MM.1S (cell line): ENCODE results near the gene FYCO1.

Source experiments
- DNase-seq: peaks from one replicate; pipeline ENCODE4 v3.0.0-alpha.2; 2015
- H2AFZ ChIP-seq: fragments of 300-600 bp; sonication (generic); 2 replicates; pipeline ENCODE4 v1.6.0; 2016; ENCODE audit warnings: antibody characterized with exemption, low read length
- H3F3A ChIP-seq: fragments of 300-600 bp; sonication (generic); 2 replicates; pipeline ENCODE4 v1.6.1; 2016; ENCODE audit warnings: mild to moderate bottlenecking, antibody characterized with exemption, low read length, moderate library complexity, mixed read lengths; ENCODE audit not compliant: insufficient read depth
- H3K27ac ChIP-seq: fragments of 300-600 bp; sonication (generic); 2 replicates; pipeline ENCODE4 v1.5.1; 2016; ENCODE audit warnings: mild to moderate bottlenecking, low read length
- H3K27me3 ChIP-seq: fragments of 300-600 bp; sonication (generic); replicated peaks from 2 replicates; pipeline ENCODE4 v1.6.0; 2016; ENCODE audit warnings: low read length; ENCODE audit not compliant: insufficient read depth
- H3K36me3 ChIP-seq: fragments of 300-600 bp; sonication (generic); replicated peaks from 2 replicates; pipeline ENCODE4 v1.6.1; 2016; ENCODE audit warnings: mild to moderate bottlenecking, low read length, mixed read lengths; ENCODE audit not compliant: insufficient read depth
- H3K4me1 ChIP-seq: fragments of 300-600 bp; sonication (generic); 2 replicates; pipeline ENCODE4 v1.6.1; 2016; ENCODE audit warnings: low read length, mixed read lengths
- H3K4me2 ChIP-seq: fragments of 300-600 bp; sonication (generic); 2 replicates; pipeline ENCODE4 v1.6.0; 2016; ENCODE audit warnings: low read depth, low read length
- H3K4me3 ChIP-seq: fragments of 300-600 bp; sonication (generic); 2 replicates; pipeline ENCODE4 v1.5.1; 2016; ENCODE audit warnings: low read length, mixed read lengths
- H3K79me2 ChIP-seq: fragments of 300-600 bp; sonication (generic); 2 replicates; pipeline ENCODE4 v1.6.1; 2016; ENCODE audit warnings: mixed run types, low read length, mixed read lengths
- H3K9ac ChIP-seq: fragments of 300-600 bp; sonication (generic); 2 replicates; pipeline ENCODE4 v1.6.1; 2016; ENCODE audit warnings: low read length, mixed read lengths
- H3K9me2 ChIP-seq: fragments of 300-600 bp; sonication (generic); replicated peaks from 2 replicates; pipeline ENCODE4 v1.6.1; 2016; ENCODE audit warnings: mild to moderate bottlenecking, low read length, mixed read lengths; ENCODE audit not compliant: insufficient read depth
- H3K9me3 ChIP-seq: fragments of 300-600 bp; sonication (generic); replicated peaks from 2 replicates; pipeline ENCODE4 v1.6.1; 2016; ENCODE audit warnings: mild to moderate bottlenecking, low read length, mixed read lengths; ENCODE audit not compliant: insufficient read depth
- H4K20me1 ChIP-seq: fragments of 300-600 bp; sonication (generic); 2 replicates; pipeline ENCODE4 v1.6.1; 2016; ENCODE audit warnings: mild to moderate bottlenecking, low read length, moderate library complexity, mixed read lengths; ENCODE audit not compliant: insufficient read depth
- EZH2 ChIP-seq: fragments of 300-600 bp; sonication (generic); optimal IDR thresholded peaks from 2 replicates; pipeline ENCODE3; 2017; ENCODE audit warnings: low read depth, mild to moderate bottlenecking, antibody characterized with exemption, low read length, mixed read lengths
- EZH2phosphoT487 ChIP-seq: fragments of 300-600 bp; sonication (generic); IDR thresholded peaks from 2 replicates; pipeline ENCODE4 v1.6.1; 2018; ENCODE audit warnings: antibody characterized with exemption, low read length
- TF ChIP-seq, protein P1 (sequence below): fragments of 300-600 bp; sonication (generic); IDR thresholded peaks from 2 replicates; pipeline ENCODE4 v1.5.1; 2016; ENCODE audit warnings: antibody characterized with exemption, low read length, mixed read lengths

Gene FYCO1

DNA sequence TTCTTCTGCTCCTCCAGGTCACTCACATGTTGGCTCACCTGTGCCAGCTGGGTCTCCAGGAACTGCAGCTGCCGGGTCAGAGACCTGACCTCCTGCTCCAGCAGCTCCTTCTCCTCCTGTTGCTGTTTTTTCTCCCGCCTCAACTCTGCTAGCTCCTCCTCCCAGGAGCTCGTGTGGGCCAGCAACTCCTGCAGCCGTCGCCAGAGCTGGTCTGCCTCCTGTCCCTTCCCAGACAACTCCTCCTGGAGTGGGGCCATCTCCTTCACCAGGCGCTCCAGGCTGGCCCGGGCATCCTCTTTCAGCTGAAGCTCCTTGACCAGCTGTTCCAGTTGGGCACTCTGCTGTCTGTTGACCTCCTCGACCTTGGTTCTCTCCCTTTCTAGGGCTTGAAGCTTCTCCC, 27.9 kb downstream of the FYCO1 start:
- no peak overlapping the region for H3K27ac ChIP-seq
- no peaks in the 10 kb centered on the region for H3K9me3 ChIP-seq
- H2AFZ ChIP-seq, result no peak overlapping the region
- H3K9ac ChIP-seq, result no peak overlapping the region
- H3K9me2 ChIP-seq, result no peaks in the 10 kb centered on the region
- no peaks in the 10 kb centered on the region for H4K20me1 ChIP-seq
- H3K79me2 ChIP-seq, result no peaks in the 10 kb centered on the region
- H3K27me3 ChIP-seq, result no peaks in the 10 kb centered on the region
- 0 out of 2 replicates have a peak, but pooled peaks cover 8% of the 10 kb centered on the region for H3F3A ChIP-seq
- H3K4me3 ChIP-seq, result no peak overlapping the region
- H3K4me1 ChIP-seq, result peaks cover 20% of the 10 kb centered on the region
- TF ChIP-seq, protein P1, sequence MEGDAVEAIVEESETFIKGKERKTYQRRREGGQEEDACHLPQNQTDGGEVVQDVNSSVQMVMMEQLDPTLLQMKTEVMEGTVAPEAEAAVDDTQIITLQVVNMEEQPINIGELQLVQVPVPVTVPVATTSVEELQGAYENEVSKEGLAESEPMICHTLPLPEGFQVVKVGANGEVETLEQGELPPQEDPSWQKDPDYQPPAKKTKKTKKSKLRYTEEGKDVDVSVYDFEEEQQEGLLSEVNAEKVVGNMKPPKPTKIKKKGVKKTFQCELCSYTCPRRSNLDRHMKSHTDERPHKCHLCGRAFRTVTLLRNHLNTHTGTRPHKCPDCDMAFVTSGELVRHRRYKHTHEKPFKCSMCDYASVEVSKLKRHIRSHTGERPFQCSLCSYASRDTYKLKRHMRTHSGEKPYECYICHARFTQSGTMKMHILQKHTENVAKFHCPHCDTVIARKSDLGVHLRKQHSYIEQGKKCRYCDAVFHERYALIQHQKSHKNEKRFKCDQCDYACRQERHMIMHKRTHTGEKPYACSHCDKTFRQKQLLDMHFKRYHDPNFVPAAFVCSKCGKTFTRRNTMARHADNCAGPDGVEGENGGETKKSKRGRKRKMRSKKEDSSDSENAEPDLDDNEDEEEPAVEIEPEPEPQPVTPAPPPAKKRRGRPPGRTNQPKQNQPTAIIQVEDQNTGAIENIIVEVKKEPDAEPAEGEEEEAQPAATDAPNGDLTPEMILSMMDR, result no peak
- TF ChIP-seq EZH2 (no peak), EZH2phosphoT487 (no peak)
- H3K36me3 ChIP-seq, result no peaks in the 10 kb centered on the region
- no peak overlapping the region for H3K4me2 ChIP-seq
- DNase-seq, result no peak

DNA sequence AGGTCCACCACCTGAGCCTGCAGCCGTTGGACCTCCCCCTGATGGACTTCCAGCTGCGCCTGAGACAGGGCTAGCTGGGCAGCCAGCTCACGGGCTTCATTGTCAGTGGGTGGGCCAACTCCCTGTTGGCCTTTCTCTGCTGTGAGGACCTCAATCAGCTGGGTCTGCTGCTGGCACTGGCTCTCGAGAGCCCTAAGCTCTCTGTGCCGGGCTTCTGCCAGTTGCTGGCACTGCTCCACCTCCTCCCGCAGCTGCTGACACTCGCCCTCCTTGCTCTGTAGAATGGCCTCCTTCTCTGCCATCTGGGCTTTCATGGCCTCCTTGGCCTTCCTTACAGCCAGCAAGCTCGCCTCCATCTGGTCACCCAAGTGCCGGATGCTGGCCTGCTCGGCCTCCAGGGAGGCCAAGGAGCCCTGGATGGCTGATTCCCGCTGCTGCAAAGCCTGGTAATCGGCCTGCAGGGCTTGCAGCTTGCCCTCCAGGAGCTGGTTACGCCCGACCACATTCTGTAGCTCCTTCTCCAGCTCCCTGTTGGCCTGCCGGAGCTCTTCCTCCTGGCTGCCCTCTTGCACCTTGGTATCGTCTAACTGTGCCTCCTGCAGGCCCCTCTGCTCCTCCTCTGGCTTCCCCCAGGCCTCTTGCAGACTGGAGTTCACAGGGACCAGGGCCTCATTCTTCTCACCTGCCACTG, 28.5 kb downstream of the FYCO1 start:
- H3K9me2 ChIP-seq, result no peaks in the 10 kb centered on the region
- no peak overlapping the region for H3K27ac ChIP-seq
- TF ChIP-seq EZH2 (no peak), EZH2phosphoT487 (no peak)
- peaks cover 21% of the 10 kb centered on the region for H3K4me1 ChIP-seq
- no peaks in the 10 kb centered on the region for H4K20me1 ChIP-seq
- no peaks in the 10 kb centered on the region for H3K27me3 ChIP-seq
- 0 out of 2 replicates have a peak, but pooled peaks cover 3% of the 10 kb centered on the region for H3F3A ChIP-seq
- no peak overlapping the region for H3K9ac ChIP-seq
- no peak for DNase-seq
- no peak overlapping the region for H3K4me3 ChIP-seq
- no peaks in the 10 kb centered on the region for H3K79me2 ChIP-seq
- H3K9me3 ChIP-seq, result no peaks in the 10 kb centered on the region
- H2AFZ ChIP-seq, result no peak overlapping the region
- no peak overlapping the region for H3K4me2 ChIP-seq
- H3K36me3 ChIP-seq, result no peaks in the 10 kb centered on the region

DNA sequence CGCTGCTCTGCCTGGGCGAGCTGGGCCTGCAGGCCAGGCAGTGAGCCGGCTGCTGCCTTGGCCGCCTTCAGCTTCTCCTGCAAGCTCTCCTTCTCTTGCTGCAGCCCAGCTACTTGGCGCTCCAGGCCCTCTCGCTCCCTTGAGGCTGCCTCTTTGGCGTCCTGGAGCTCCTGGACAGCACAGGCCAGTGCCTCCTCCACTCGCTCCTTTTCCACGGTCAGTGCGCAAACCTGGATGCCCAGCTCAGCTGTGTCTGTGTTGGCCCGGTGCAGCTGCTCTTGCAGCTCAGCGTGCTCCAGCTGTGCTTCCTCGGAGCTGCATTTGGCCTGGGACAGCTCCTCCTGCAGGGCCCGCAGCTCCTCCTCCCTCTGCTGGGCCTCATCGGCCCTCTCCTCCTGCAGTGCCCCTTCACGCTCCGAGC, 29.2 kb downstream of the FYCO1 start:
- 0 out of 2 replicates have a peak, but pooled peaks cover 2% of the 10 kb centered on the region for H3F3A ChIP-seq
- no peaks in the 10 kb centered on the region for H3K36me3 ChIP-seq
- no peak for DNase-seq
- no peak overlapping the region for H3K4me2 ChIP-seq
- TF ChIP-seq EZH2, result no peak
- H3K4me3 ChIP-seq, result no peak overlapping the region
- no peaks in the 10 kb centered on the region for H3K79me2 ChIP-seq
- H3K9ac ChIP-seq, result no peak overlapping the region
- peaks cover 20% of the 10 kb centered on the region for H3K4me1 ChIP-seq
- no peak overlapping the region for H2AFZ ChIP-seq
- H3K9me3 ChIP-seq, result no peaks in the 10 kb centered on the region
- H3K27ac ChIP-seq, result no peak overlapping the region
- no peaks in the 10 kb centered on the region for H4K20me1 ChIP-seq
- no peaks in the 10 kb centered on the region for H3K9me2 ChIP-seq
- H3K27me3 ChIP-seq, result no peaks in the 10 kb centered on the region

DNA sequence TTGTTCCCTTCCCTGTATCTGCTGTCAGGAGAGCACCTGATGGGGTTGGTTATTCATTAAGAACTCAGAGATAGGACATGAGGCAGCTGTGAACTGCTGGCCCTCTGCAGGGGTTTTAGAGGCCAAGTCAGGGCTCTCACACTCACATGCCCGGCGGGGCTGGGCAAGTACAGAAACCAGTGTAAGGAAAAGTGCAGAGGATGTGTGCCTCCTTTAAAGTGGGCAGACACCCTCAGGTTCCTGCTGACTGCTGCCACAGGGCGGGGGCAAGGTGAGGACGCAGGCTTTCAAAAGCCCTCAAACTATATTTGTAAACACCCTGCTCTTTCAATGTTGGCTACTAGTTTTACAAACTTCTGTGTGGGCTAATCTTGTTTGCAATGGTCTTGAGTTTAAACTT, 30.0 kb downstream of the FYCO1 start:
- H3K36me3 ChIP-seq, result no peaks in the 10 kb centered on the region
- H4K20me1 ChIP-seq, result no peaks in the 10 kb centered on the region
- no peak for DNase-seq
- H3K4me2 ChIP-seq, result no peak overlapping the region
- no peak for TF ChIP-seq EZH2phosphoT487
- TF ChIP-seq EZH2, result no peak
- TF ChIP-seq, protein P1, result no peak
- H3K9me3 ChIP-seq, result no peaks in the 10 kb centered on the region
- no peak overlapping the region for H3K27ac ChIP-seq
- peaks cover 18% of the 10 kb centered on the region for H3K4me1 ChIP-seq
- no peak overlapping the region for H3K4me3 ChIP-seq
- no peaks in the 10 kb centered on the region for H3K79me2 ChIP-seq
- H3K27me3 ChIP-seq, result no peaks in the 10 kb centered on the region
- no peak overlapping the region for H3K9ac ChIP-seq
- H3F3A ChIP-seq, result 0 out of 2 replicates have a peak, but pooled peaks cover 2% of the 10 kb centered on the region
- no peaks in the 10 kb centered on the region for H3K9me2 ChIP-seq
- H2AFZ ChIP-seq, result no peak overlapping the region
